Measurements from ENCODE around the gene ZDHHC7. TPM values are rescaled to one million over a fixed set of nuclear protein-coding genes. Genes with fewer than 3 reads are reported as not detected.
A peak's percentile ranks its signal among the peaks of the same experiment; 100 is the strongest.

ZDHHC7 gene, protein sequence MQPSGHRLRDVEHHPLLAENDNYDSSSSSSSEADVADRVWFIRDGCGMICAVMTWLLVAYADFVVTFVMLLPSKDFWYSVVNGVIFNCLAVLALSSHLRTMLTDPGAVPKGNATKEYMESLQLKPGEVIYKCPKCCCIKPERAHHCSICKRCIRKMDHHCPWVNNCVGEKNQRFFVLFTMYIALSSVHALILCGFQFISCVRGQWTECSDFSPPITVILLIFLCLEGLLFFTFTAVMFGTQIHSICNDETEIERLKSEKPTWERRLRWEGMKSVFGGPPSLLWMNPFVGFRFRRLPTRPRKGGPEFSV
- total RNA-seq, result 10 to 100 TPM; 20.7 to 23.6 TPM

DNA sequence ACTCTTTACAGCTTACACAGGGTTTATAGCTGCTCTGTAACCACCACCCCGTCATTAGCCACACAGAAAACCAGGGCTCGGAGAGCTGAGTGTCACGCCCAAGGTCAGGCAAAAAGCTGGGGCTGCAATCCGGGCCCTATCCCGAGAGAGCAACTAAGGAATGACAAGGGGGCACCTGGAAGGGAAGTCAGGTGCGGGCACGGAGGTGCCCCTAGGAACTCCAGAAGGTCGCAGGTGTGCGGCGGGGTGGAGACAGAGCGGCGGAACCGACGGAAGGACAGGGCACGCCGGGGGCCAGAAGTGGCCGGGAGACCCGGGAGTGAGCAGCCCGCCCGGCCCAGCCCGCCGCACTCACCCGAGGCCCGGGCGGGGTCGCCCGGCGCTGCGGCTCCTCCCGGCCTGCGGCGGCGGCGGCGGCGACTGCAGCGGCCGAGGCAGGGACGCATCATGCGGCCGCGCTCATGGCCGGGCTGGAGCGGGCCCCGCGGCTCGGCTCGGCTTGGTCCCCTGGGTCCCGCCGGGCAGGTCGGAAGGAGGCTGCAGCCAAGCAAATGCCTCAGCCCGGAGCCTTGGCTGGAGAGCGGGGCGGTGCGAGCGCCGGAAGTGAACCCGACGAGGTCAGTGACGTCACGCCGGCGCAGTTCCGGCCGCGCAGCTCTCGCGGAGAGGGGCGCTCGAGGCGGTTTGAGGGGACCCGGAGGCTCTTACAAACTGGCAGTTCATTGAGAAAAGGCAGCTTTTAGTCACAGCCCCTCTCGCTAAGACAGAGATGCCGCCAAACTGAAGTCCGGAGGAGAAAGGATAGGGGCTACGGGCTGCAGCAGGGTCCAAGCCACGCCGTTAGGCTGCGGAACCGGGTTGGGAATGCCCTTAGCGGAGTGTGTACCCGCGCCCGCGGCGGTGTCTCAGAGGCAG lies at the start of gene ZDHHC7:
ZDHHC7 (minus strand) TSS at position 605 of the 915 bp plus-strand sequence. CDS start 20,917 bp downstream, outside the sequence.
- Mint-ChIP-seq H3K9me3 (no peaks in the 10 kb centered on the region), H3K27ac (peak within 1 kb of the TSS; percentile 97), H3K27me3 (no peaks in the 10 kb centered on the region), H3K36me3 (ENCODE audit: low read depth) (peaks cover 2% of the 10 kb centered on the region), H3K4me3 (peak within 1 kb of the TSS; percentile 96), H3K4me1 (ENCODE audit: low read depth) (peaks cover 32% of the 10 kb centered on the region)
- intact Hi-C loops (cut with micrococcal nuclease), result loop anchor here (1.0 to 5.0 kb wide), 3 partner anchors 18 to 76 kb away; no protein-coding TSS in a partner anchor
- peak; percentile 97 for ATAC-seq
- CTCF ChIA-PET, result interaction anchor here (0.8 to 4.3 kb wide), 11 partner anchors 10 to 104 kb away, joined by 3 to 23 read pairs (median 6); partner anchors contain the start of gene KIAA0513
- POLR2A ChIA-PET, result interaction anchor here (0.7 to 1.9 kb wide), 9 partner anchors 9 to 76 kb away, joined by 3 to 6 read pairs (median 4); no protein-coding TSS in a partner anchor
- TF ChIP-seq, protein P1, sequence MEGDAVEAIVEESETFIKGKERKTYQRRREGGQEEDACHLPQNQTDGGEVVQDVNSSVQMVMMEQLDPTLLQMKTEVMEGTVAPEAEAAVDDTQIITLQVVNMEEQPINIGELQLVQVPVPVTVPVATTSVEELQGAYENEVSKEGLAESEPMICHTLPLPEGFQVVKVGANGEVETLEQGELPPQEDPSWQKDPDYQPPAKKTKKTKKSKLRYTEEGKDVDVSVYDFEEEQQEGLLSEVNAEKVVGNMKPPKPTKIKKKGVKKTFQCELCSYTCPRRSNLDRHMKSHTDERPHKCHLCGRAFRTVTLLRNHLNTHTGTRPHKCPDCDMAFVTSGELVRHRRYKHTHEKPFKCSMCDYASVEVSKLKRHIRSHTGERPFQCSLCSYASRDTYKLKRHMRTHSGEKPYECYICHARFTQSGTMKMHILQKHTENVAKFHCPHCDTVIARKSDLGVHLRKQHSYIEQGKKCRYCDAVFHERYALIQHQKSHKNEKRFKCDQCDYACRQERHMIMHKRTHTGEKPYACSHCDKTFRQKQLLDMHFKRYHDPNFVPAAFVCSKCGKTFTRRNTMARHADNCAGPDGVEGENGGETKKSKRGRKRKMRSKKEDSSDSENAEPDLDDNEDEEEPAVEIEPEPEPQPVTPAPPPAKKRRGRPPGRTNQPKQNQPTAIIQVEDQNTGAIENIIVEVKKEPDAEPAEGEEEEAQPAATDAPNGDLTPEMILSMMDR (IDR thresholded peaks at IDR 0.05), result no peak
- peak; percentile 89 for DNase-seq

DNA sequence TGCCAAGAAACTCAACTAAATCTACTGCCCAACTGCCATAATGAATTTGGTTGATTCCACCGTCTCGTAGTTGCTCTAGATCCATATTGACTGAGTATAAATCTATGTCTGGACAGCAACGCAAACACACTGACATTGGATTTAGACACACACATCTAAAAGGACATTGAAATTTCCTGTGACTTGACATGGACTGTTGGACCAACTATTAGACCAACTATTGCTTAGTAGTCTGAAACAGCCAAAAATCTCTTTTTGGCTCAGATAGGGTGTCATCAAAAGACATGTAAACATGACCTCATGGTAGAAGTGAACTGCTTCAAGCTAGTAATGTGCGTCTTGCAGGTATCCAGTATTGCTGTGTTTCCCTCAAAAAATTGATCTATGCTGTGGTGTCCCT lies 47.6 kb upstream of the ZDHHC7 start:
- intact Hi-C loops (cut with micrococcal nuclease), result loop anchor here (5.0 kb wide), 1 partner anchor 47 kb away; the partner anchor contains the start of gene ZDHHC7
- ATAC-seq (no peak), DNase-seq (no peak)
- Mint-ChIP-seq H3K27ac (no peak overlapping the region), H3K4me1 (ENCODE audit: low read depth) (peaks cover 62% of the 10 kb centered on the region), H3K4me3 (no peak overlapping the region), H3K36me3 (ENCODE audit: low read depth) (peaks cover 1% of the 10 kb centered on the region), H3K9me3 (no peaks in the 10 kb centered on the region), H3K27me3 (no peaks in the 10 kb centered on the region)
- TF ChIP-seq, protein P1 (IDR thresholded peaks at IDR 0.05), result no peak
- ChIA-PET POLR2A (interaction anchor here (1.8 kb wide), 1 partner anchor 31 kb away, joined by 6 read pairs; the partner anchor contains the start of gene KIAA0513), CTCF (interaction anchor here (0.7 to 3.6 kb wide), 2 partner anchors 28 to 33 kb away, joined by 3 to 18 read pairs; no protein-coding TSS in a partner anchor)

DNA sequence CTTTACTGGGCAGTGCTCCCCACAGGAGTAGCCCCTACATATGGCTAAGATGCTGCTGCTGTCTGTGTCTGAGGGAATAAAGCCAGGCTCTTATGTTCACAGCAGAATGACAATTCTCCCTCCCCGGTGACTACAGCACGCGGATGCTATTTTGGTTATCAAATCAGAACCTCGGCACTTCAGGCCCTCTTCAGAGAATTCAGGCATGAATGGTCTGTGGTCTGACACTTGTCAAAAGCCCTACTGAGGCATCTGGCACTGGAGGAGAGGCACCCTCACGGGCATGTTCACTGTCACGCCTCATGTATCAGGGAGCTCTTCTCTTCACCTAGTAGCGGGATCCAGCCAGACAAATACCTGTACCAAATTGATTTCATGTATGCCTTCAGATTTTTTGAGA lies 46.6 kb upstream of the ZDHHC7 start:
- H3K27ac Mint-ChIP-seq, result no peak overlapping the region
- H3K27me3 Mint-ChIP-seq, result no peaks in the 10 kb centered on the region
- CTCF ChIA-PET, result interaction anchor here (0.9 to 3.6 kb wide), 4 partner anchors 11 to 57 kb away, joined by 3 to 18 read pairs (median 4); no protein-coding TSS in a partner anchor
- H3K36me3 Mint-ChIP-seq (ENCODE audit: low read depth), result peaks cover 4% of the 10 kb centered on the region
- intact Hi-C loops (cut with micrococcal nuclease), result loop anchor here (5.0 kb wide), 1 partner anchor 46 kb away; the partner anchor contains the start of gene ZDHHC7
- DNase-seq (no peak), ATAC-seq (no peak)
- H3K9me3 Mint-ChIP-seq, result no peaks in the 10 kb centered on the region
- TF ChIP-seq, protein P1 (IDR thresholded peaks at IDR 0.05), result no peak
- H3K4me3 Mint-ChIP-seq, result no peak overlapping the region
- POLR2A ChIA-PET, result no interaction called here
- H3K4me1 Mint-ChIP-seq (ENCODE audit: low read depth), result peaks cover 59% of the 10 kb centered on the region

DNA sequence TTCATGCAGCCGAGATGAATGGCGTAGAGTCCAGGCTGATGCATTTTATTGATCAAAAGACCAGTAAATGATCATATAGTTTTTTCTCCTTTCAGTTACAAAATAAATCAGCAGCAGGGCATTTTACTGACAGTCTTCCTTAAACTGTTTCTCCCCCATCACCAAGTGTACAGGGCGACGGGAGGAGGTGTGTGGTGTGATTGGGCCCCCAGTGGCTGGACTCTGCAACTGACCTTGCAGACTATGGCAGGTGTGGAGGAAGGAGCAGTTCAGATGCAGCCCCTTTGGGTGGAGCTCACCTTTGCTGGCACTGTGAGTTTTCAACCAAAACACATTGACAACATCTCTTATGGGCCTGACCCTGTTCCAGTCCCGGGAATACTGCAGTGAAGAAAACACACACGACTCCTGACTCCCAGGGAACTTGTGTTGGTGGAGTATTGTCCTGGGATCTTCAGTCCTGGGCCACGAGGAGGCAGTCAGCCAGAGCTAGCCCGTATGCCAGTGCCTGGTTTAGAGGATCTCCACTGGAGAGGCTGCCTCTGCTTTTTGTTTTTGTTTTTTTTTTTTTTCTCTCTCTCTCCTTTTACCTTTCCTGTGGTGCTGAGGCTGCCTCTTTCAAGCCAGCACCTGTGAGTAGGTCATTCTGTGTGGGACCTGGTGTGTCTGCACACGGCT lies 46.0 kb upstream of the ZDHHC7 start:
- Mint-ChIP-seq H3K9me3 (no peaks in the 10 kb centered on the region), H3K4me1 (ENCODE audit: low read depth) (peaks cover 58% of the 10 kb centered on the region), H3K27me3 (no peaks in the 10 kb centered on the region), H3K36me3 (ENCODE audit: low read depth) (peaks cover 4% of the 10 kb centered on the region), H3K4me3 (no peak overlapping the region), H3K27ac (peak overlapping the region; percentile 34)
- ChIA-PET CTCF (interaction anchor here (0.6 to 3.6 kb wide), 6 partner anchors 12 to 58 kb away, joined by 3 to 18 read pairs (median 4); no protein-coding TSS in a partner anchor), POLR2A (interaction anchor here (1.2 kb wide), 1 partner anchor 11 kb away, joined by 3 read pairs; no protein-coding TSS in a partner anchor)
- DNase-seq, result peak; percentile 38
- ATAC-seq, result no peak
- intact Hi-C loops (cut with micrococcal nuclease), result loop anchor here (5.0 kb wide), 1 partner anchor 45 kb away; the partner anchor contains the start of gene ZDHHC7
- TF ChIP-seq, protein P1 (IDR thresholded peaks at IDR 0.05), result no peak

Data from activated CD8-positive, alpha-beta T cell treated with anti-CD3 and anti-CD28 coated beads for 36 hours (primary cell).